Thoracic aorta (tissue), 2 donors: ENCODE data around the gene SPTLC1. TPM values are rescaled to one million over a fixed set of nuclear protein-coding genes. Genes with fewer than 3 reads are reported as not detected.
A peak's percentile ranks its signal among the peaks of the same experiment; 100 is the strongest.

Experiments
- ATAC-seq: fragments of 150-250 bp; one replicate; pipeline ENCODE4 v1.8.0; 2017; ENCODE audit warnings: low read depth; ENCODE audit not compliant: insufficient number of reproducible peaks, low FRiP score
- DNase-seq: peaks from one replicate; pipeline ENCODE4 v3.0.0-alpha.2; 2020; ENCODE audit warnings: low spot score
- H3K27ac ChIP-seq, 2 donors: fragments of 200-600 bp; sonication (generic); 1 replicate in 1 of 2; 2 replicates in 1 of 2; pipeline ENCODE4 v1.5.1; 2016; ENCODE audit warnings: mild to moderate bottlenecking in 2 of 2, moderate library complexity in 2 of 2
- H3K27me3 ChIP-seq: fragments of 200-600 bp; sonication (generic); replicated peaks from 2 replicates; pipeline ENCODE4 v1.6.0; 2016; ENCODE audit warnings: mild to moderate bottlenecking; ENCODE audit not compliant: insufficient read depth
- H3K36me3 ChIP-seq: fragments of 200-600 bp; sonication (generic); one replicate; pipeline ENCODE4 v1.5.1; 2016
- H3K4me1 ChIP-seq, 2 donors: fragments of 200-600 bp; sonication (generic); 1 replicate in 1 of 2; 2 replicates in 1 of 2; pipeline versions ENCODE4 v1.5.1 to v1.6.0; 2016; ENCODE audit warnings: low read depth in 2 of 2, mild to moderate bottlenecking in 1 of 2; ENCODE audit not compliant: control insufficient read depth in 1 of 2
- H3K4me3 ChIP-seq: fragments of 200-600 bp; sonication (generic); 2 replicates; pipeline ENCODE4 v1.5.1; 2016; ENCODE audit warnings: mild to moderate bottlenecking
- H3K9me3 ChIP-seq: fragments of 200-600 bp; sonication (generic); 2 replicates; pipeline ENCODE4 v1.5.1; 2016
- CTCF ChIP-seq: fragments of 200-600 bp; sonication (generic); IDR thresholded peaks from one replicate; pipeline ENCODE4 v1.5.1; 2019; ENCODE audit warnings: antibody characterized with exemption
- total RNA-seq, 2 donors: library from RNA; depleted of rRNA; stranded (reverse); fragments of >200 nt; gene quantifications; one replicate each; pipeline versions ENCODE4 v1.1.0 to v1.2.3, GENCODE V29; 2016

SPTLC1 gene, protein sequence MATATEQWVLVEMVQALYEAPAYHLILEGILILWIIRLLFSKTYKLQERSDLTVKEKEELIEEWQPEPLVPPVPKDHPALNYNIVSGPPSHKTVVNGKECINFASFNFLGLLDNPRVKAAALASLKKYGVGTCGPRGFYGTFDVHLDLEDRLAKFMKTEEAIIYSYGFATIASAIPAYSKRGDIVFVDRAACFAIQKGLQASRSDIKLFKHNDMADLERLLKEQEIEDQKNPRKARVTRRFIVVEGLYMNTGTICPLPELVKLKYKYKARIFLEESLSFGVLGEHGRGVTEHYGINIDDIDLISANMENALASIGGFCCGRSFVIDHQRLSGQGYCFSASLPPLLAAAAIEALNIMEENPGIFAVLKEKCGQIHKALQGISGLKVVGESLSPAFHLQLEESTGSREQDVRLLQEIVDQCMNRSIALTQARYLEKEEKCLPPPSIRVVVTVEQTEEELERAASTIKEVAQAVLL
- 10 to 100 TPM; 45.6 to 74.7 TPM for total RNA-seq

DNA sequence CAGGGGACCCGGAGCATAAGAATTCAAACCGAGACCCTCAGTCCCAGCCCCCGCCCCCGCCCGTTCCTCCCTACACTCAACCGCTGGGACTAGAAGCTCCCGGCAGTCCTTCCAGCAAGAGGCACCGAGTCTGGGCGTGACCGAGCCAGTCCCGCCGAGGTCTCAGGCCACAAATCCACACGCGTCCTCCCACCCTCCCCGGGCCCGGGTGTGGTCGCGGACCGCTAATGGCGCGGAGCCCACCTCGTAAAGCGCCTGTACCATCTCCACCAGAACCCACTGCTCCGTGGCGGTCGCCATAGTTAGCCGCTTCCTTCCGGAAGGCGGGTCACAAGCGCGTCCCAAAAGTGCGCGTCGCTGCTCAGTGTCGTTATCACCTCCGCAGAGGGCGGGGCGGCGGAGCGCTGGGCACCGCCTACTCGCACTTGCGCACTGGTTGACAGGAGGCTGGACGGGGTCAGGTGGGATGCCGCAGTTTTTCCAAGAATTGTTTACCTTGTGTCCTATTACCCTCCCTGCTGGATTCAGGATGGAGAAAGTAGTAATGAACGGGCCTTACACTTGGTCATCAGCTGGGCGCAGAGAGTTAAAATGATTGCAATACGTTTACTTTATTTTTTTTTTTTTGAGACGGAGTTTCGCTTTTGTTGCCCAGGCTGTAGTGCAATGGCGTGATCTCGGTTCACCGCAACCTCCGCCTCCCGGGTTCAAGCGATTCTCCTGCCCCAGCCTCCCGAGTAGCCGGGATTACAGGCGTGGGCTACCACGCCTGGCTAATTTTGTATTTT is at the start of gene SPTLC1:
Gene SPTLC1 (minus strand): TSS at position 343 of the 788 bp plus-strand sequence. CDS start 43 bp downstream, at position 300.
- DNase-seq (peak; percentile 62), ATAC-seq (peak; percentile 99)
- Histone ChIP-seq H3K27me3 (no peaks in the 10 kb centered on the region), H3K9me3 (no peaks in the 10 kb centered on the region), H3K4me1 (peaks cover 12 to 14% of the 10 kb centered on the region in 2 donors), H3K27ac (peak within 1 kb of the TSS; percentile 89 to 92), H3K36me3 (no peaks in the 10 kb centered on the region), H3K4me3 (peak within 1 kb of the TSS; percentile 96)
- TF ChIP-seq CTCF, result no peak

DNA sequence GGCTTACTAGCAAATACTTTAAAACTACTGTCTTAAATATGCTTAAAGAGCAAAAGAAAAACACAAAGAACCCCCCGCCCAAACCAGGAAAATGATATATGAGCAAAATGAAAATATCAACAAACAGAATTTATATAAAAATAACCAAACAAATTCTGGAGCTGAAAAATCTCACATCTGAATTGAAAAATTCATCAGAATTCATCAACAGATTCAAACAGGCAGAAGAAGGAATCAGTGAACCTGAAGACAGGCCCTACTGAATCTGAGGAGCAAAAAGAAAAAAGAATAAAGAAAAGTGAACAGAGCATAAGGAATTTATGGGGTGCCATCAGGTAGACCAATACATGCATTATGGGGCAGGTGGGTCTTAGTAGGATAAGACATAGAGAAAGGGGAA is 49.8 kb upstream of the SPTLC1 start:
- no peak overlapping the region for H3K4me3 ChIP-seq
- TF ChIP-seq CTCF, result no peak
- no peaks in the 10 kb centered on the region for H3K36me3 ChIP-seq
- H3K4me1 ChIP-seq, result no peaks in the 10 kb centered on the region
- ATAC-seq (no peak), DNase-seq (no peak)
- no peaks in the 10 kb centered on the region for H3K27me3 ChIP-seq
- H3K27ac ChIP-seq, result no peak overlapping the region
- H3K9me3 ChIP-seq, result no peaks in the 10 kb centered on the region

DNA sequence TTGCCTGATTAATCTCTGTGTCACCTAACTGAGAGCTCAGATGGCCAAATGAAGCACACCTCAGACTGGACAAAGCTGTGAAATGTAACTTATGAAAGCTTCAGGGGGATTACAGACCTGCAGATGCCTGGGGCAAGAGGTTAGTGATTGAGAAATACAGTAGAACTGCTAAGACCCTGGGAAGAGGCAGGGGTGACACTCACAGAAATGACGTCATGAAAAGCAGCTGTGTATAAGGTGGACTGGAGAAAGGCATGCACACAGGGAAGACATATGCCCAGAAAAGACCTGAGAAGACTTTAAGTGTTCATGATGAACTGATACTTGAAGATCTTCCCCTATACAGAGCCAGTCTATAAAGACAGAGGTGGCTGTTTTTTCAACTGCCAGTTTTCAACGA is 49.3 kb upstream of the SPTLC1 start:
- DNase-seq (no peak), ATAC-seq (no peak)
- Histone ChIP-seq H3K4me3 (no peak overlapping the region), H3K27me3 (no peaks in the 10 kb centered on the region), H3K27ac (no peak overlapping the region), H3K9me3 (no peaks in the 10 kb centered on the region), H3K36me3 (no peaks in the 10 kb centered on the region), H3K4me1 (no peaks in the 10 kb centered on the region)
- no peak for TF ChIP-seq CTCF

DNA sequence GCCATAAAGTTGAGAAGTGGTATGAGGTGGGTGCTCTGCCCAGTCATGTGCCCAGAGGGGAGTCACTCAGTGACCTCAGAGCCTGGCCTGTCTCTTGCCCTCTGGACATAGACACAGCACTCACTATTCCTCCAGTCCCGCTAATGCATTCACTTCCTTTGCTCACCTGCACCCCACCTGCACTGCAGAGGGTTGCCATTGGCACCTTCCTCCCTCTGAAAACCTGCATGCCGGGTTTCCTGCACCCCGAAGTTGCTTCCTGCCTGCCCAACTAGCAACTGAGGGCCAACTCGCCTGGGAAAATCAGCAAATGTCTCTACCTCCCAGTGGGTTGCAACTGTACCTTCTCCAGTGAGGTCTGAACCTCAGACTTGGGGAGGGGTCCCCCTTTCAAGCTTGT is 48.1 kb upstream of the SPTLC1 start:
- no peak for TF ChIP-seq CTCF
- Histone ChIP-seq H3K9me3 (no peaks in the 10 kb centered on the region), H3K4me3 (no peak overlapping the region), H3K36me3 (no peaks in the 10 kb centered on the region), H3K27me3 (no peaks in the 10 kb centered on the region), H3K4me1 (no peaks in the 10 kb centered on the region), H3K27ac (no peak overlapping the region)
- ATAC-seq (no peak), DNase-seq (no peak)

GRCh38 chr9:92160786-92161185 is 45.6 kb upstream of the SPTLC1 start:
- Histone ChIP-seq H3K36me3 (no peaks in the 10 kb centered on the region), H3K27me3 (no peaks in the 10 kb centered on the region), H3K27ac (no peak overlapping the region), H3K9me3 (no peaks in the 10 kb centered on the region), H3K4me3 (no peak overlapping the region), H3K4me1 (no peaks in the 10 kb centered on the region)
- DNase-seq (no peak), ATAC-seq (no peak)
- TF ChIP-seq CTCF, result no peak
